H9 (cell line): ENCODE data around the gene AP3S1. TPM values are rescaled to one million over a fixed set of nuclear protein-coding genes. Genes with fewer than 3 reads are reported as not detected.

ENCODE experiments used
- DNase-seq: peaks from one replicate; pipeline ENCODE4 v3.0.0-alpha.2; 2017
- H2AFZ ChIP-seq: one replicate; pipeline ENCODE4 v1.6.1; 2013; ENCODE audit warnings: mild to moderate bottlenecking, low read length, control low read depth, moderate library complexity
- H2AK5ac ChIP-seq: 2 replicates; pipeline ENCODE4 v1.6.1; 2013; ENCODE audit warnings: low read length, control low read depth, mixed read lengths; ENCODE audit not compliant: insufficient read length
- H2BK120ac ChIP-seq: one replicate; pipeline ENCODE4 v1.6.1; 2013; ENCODE audit warnings: low read depth, mild to moderate bottlenecking, low read length, control low read depth, inconsistent platforms; ENCODE audit not compliant: poor library complexity, severe bottlenecking
- H2BK12ac ChIP-seq: 2 replicates; pipeline ENCODE4 v1.6.1; 2013; ENCODE audit warnings: low read length, control low read depth, mixed read lengths, low read depth; ENCODE audit not compliant: insufficient read length
- H2BK15ac ChIP-seq: 2 replicates; pipeline ENCODE4 v1.6.1; 2013; ENCODE audit warnings: low read depth, low read length, control low read depth
- H2BK20ac ChIP-seq: one replicate; pipeline ENCODE4 v1.6.1; 2013; ENCODE audit warnings: low read depth, mild to moderate bottlenecking, low read length, control low read depth, inconsistent platforms; ENCODE audit not compliant: poor library complexity, severe bottlenecking
- H2BK5ac ChIP-seq: 2 replicates; pipeline ENCODE4 v1.6.1; 2013; ENCODE audit warnings: low read length, control low read depth, mixed read lengths; ENCODE audit not compliant: insufficient read length
- H3K14ac ChIP-seq: 2 replicates; pipeline ENCODE4 v1.6.1; 2013; ENCODE audit warnings: low read length, control low read depth; ENCODE audit not compliant: insufficient read depth
- H3K18ac ChIP-seq: 2 replicates; pipeline ENCODE4 v1.6.1; 2013; ENCODE audit warnings: low read depth, mild to moderate bottlenecking, mixed read lengths, low read length, control low read depth; ENCODE audit not compliant: insufficient read length
- H3K23ac ChIP-seq: 2 replicates; pipeline ENCODE4 v1.6.1; 2013; ENCODE audit warnings: low read length, control low read depth, mixed read lengths, low read depth; ENCODE audit not compliant: insufficient read length
- H3K23me2 ChIP-seq: 2 replicates; pipeline ENCODE4 v1.6.1; 2013; ENCODE audit warnings: low read depth, mild to moderate bottlenecking, mixed read lengths, low read length, control low read depth; ENCODE audit not compliant: insufficient read length, poor library complexity, severe bottlenecking
- H3K27ac ChIP-seq: 2 replicates; pipeline ENCODE4 v1.5.1; 2013; ENCODE audit warnings: low read length, control low read depth, mixed read lengths, low read depth; ENCODE audit not compliant: insufficient read length
- H3K27me3 ChIP-seq: 2 replicates; pipeline ENCODE4 v1.6.1; 2013; ENCODE audit warnings: low read length, control low read depth, inconsistent platforms; ENCODE audit not compliant: insufficient read depth
- H3K4ac ChIP-seq: 2 replicates; pipeline ENCODE4 v1.6.1; 2013; ENCODE audit warnings: low read depth, mild to moderate bottlenecking, control low read depth, inconsistent platforms, low read length, moderate library complexity
- H3K4me1 ChIP-seq: 2 replicates; pipeline ENCODE4 v1.6.1; 2013; ENCODE audit warnings: low read length, control low read depth, inconsistent platforms; ENCODE audit not compliant: insufficient read depth
- H3K4me2 ChIP-seq: 2 replicates; pipeline ENCODE4 v1.6.1; 2013; ENCODE audit warnings: low read length, control low read depth, mixed read lengths; ENCODE audit not compliant: insufficient read length, insufficient read depth
- H3K56ac ChIP-seq: 2 replicates; pipeline ENCODE4 v1.6.1; 2013; ENCODE audit warnings: low read depth, mild to moderate bottlenecking, mixed read lengths, low read length, control low read depth; ENCODE audit not compliant: insufficient read length
- H3K79me1 ChIP-seq: 2 replicates; pipeline ENCODE4 v1.6.1; 2013; ENCODE audit warnings: low read depth, mild to moderate bottlenecking, moderate library complexity, low read length, control low read depth, inconsistent platforms; ENCODE audit not compliant: insufficient read depth, poor library complexity, severe bottlenecking
- H3K79me2 ChIP-seq: 2 replicates; pipeline ENCODE4 v1.6.1; 2013; ENCODE audit warnings: low read length, control low read depth, inconsistent platforms; ENCODE audit not compliant: insufficient read depth
- H3K9ac ChIP-seq: 2 replicates; pipeline ENCODE4 v1.6.1; 2013; ENCODE audit warnings: low read length, control low read depth, mixed read lengths; ENCODE audit not compliant: insufficient read length; ENCODE audit errors: extremely low read depth
- H3K9me3 ChIP-seq: one replicate; pipeline ENCODE4 v1.6.1; 2013; ENCODE audit warnings: low read depth, low read length, inconsistent platforms; ENCODE audit not compliant: control insufficient read depth
- H3T11ph ChIP-seq: one replicate; pipeline ENCODE4 v1.6.1; 2013; ENCODE audit warnings: mild to moderate bottlenecking, low read length, control low read depth, inconsistent platforms
- H4K20me1 ChIP-seq: one replicate; pipeline ENCODE4 v1.6.1; 2013; ENCODE audit not compliant: control insufficient read depth, insufficient read length, insufficient read depth
- H4K5ac ChIP-seq: 2 replicates; pipeline ENCODE4 v1.6.1; 2013; ENCODE audit warnings: low read depth, mild to moderate bottlenecking, mixed read lengths, low read length, control low read depth; ENCODE audit not compliant: insufficient read length
- H4K8ac ChIP-seq: replicated peaks from 2 replicates; pipeline ENCODE4 v1.6.1; 2013; ENCODE audit warnings: low read length, control low read depth, mixed read lengths, low read depth; ENCODE audit not compliant: insufficient read length
- H4K91ac ChIP-seq: 2 replicates; pipeline ENCODE4 v1.6.1; 2013; ENCODE audit warnings: low read depth, mild to moderate bottlenecking, moderate library complexity, mixed read lengths, low read length, control low read depth; ENCODE audit not compliant: insufficient read length
- H3K27ac Mint-ChIP-seq, 3 experiments: 2 replicates in 2 of 3; 3 replicates in 1 of 3; pipeline ENCODE4 v1.8.0; 2020 to 2021; ENCODE audit warnings: mixed read lengths in 3 of 3, mild to moderate bottlenecking in 1 of 3, moderate library complexity in 1 of 3
- H3K27me3 Mint-ChIP-seq: 2 replicates; pipeline ENCODE4 v1.8.0; 2021; ENCODE audit warnings: low read depth, mild to moderate bottlenecking, moderate library complexity, mixed read lengths
- H3K36me3 Mint-ChIP-seq, 3 experiments: 2 replicates in 2 of 3; 3 replicates in 1 of 3; pipeline ENCODE4 v1.8.0; 2020 to 2021; ENCODE audit warnings: low read depth in 3 of 3, mixed read lengths in 3 of 3; ENCODE audit not compliant: insufficient read depth in 1 of 3
- H3K4me1 Mint-ChIP-seq, 2 experiments: 2 replicates each; pipeline ENCODE4 v1.8.0; 2020; ENCODE audit warnings: mixed read lengths in 2 of 2
- H3K4me3 Mint-ChIP-seq, 2 experiments: 2 replicates in 1 of 2; 3 replicates in 1 of 2; pipeline ENCODE4 v1.8.0; 2020 to 2021; ENCODE audit warnings: mild to moderate bottlenecking in 2 of 2, mixed read lengths in 2 of 2, moderate library complexity in 1 of 2
- H3K9me3 Mint-ChIP-seq, 2 experiments: 2 replicates in 1 of 2; 3 replicates in 1 of 2; pipeline ENCODE4 v1.8.0; 2020; ENCODE audit warnings: mild to moderate bottlenecking in 2 of 2, mixed read lengths in 2 of 2, moderate library complexity in 1 of 2
- CTCF ChIP-seq: fragments of 200-600 bp; sonication (generic); conservative IDR thresholded peaks from 3 replicates; pipeline ENCODE4 v1.8.0; 2021; ENCODE audit warnings: antibody characterized with exemption, mild to moderate bottlenecking
- WGBS: extraction: QIAGEN DNeasy Blood & Tissue Kit; methylation state at CpG from one replicate; pipeline ENCODE4 v1.1.7; 2013; ENCODE audit warnings: missing lambda C conversion rate, low lambda C conversion rate, mixed read lengths; ENCODE audit not compliant: insufficient read length; ENCODE audit errors: extremely low coverage; 5-methylcytosine and 5-hydroxymethylcytosine counted together
- total RNA-seq: library from RNA; stranded (reverse); gene quantifications from 2 replicates; pipeline ENCODE4 v1.2.1, GENCODE V29; 2021

Gene AP3S1
- total RNA-seq, 1 experiment from 2014 or later: 78.4 TPM

GRCh38 chr5:115842089-115842935, 577 bp downstream of the AP3S1 start:
- H4K20me1 ChIP-seq: no peaks in the 10 kb centered on the region
- H4K5ac ChIP-seq: no peak overlapping the region
- H3K4ac ChIP-seq: no peak overlapping the region
- H2BK5ac ChIP-seq: no peak overlapping the region
- no peak overlapping the region for H2BK120ac ChIP-seq
- H2BK15ac ChIP-seq: no peak overlapping the region; the same call in 1 of the 2 replicates
- H3K27me3 ChIP-seq: no peaks in the 10 kb centered on the region
- no peaks in the 10 kb centered on the region for H3K9me3 Mint-ChIP-seq
- H3K23ac ChIP-seq: no peak overlapping the region
- H3K18ac ChIP-seq: peak overlapping the region; percentile 33
- H3K23me2 ChIP-seq: peaks cover 8% of the 10 kb centered on the region
- H3K9me3 ChIP-seq: no peaks in the 10 kb centered on the region
- peak overlapping the region; percentile 100 for H3K4me2 ChIP-seq
- no peak overlapping the region for H4K8ac ChIP-seq
- peak overlapping the region; percentile 76 for H3K9ac ChIP-seq
- H3K4me3 Mint-ChIP-seq: peak overlapping the region; percentile 96 to 97
- H2BK20ac ChIP-seq: no peak overlapping the region
- peaks cover 4 to 10% (median 6%) of the 10 kb centered on the region in 3 experiments; a peak in 6 of 7 replicates for H3K36me3 Mint-ChIP-seq
- H3K79me2 ChIP-seq: peaks cover 9% of the 10 kb centered on the region; the same call in 1 of the 2 replicates
- no peak overlapping the region for H4K91ac ChIP-seq
- no peaks in the 10 kb centered on the region for H3K4me1 ChIP-seq
- H3K27ac ChIP-seq: no peak overlapping the region
- H2AFZ ChIP-seq: no peak overlapping the region
- peaks cover 10% of the 10 kb centered on the region for H3K79me1 ChIP-seq
- peaks cover 26 to 27% of the 10 kb centered on the region in 2 experiments for H3K4me1 Mint-ChIP-seq
- no peak overlapping the region for H2BK12ac ChIP-seq
- H3K27me3 Mint-ChIP-seq: no peaks in the 10 kb centered on the region
- 0 out of 3 replicates have a peak, but pooled peaks have one; percentile 14 for TF ChIP-seq CTCF
- no peak overlapping the region for H3T11ph ChIP-seq
- no peak for DNase-seq
- peak overlapping the region in 1 of 3 experiments; percentile 87; a peak in 1 of 7 replicates for H3K27ac Mint-ChIP-seq
- peak overlapping the region; percentile 52; the same call in 1 of the 2 replicates for H3K14ac ChIP-seq
- no peak overlapping the region for H3K56ac ChIP-seq
- no CpG with 5 or more reads among the region's 68 CpGs for WGBS
- H2AK5ac ChIP-seq: no peak overlapping the region
